ENCODE data around the gene CCL7.

The CCL7 gene

GRCh38 chr17:34291721-34292348, 21.8 kb downstream of the CCL7 start:
- DNase-seq = no peak

- DNase-seq = no peak
Observed at GRCh38 chr17:34299027-34299426, 29.0 kb downstream of the CCL7 start.

GRCh38 chr17:34299956-34300577, 30.0 kb downstream of the CCL7 start:
- no peak for DNase-seq

- DNase-seq = no peak
Observed at GRCh38 chr17:34300652-34301370, 30.8 kb downstream of the CCL7 start.

GRCh38 chr17:34301986-34302385, 32.0 kb downstream of the CCL7 start:
- DNase-seq = no peak

- no peak for DNase-seq
Observed at GRCh38 chr17:34302636-34303035, 32.6 kb downstream of the CCL7 start.

GRCh38 chr17:34303606-34304005, 33.6 kb downstream of the CCL7 start:
- DNase-seq = no peak

GRCh38 chr17:34305061-34305460, 35.0 kb downstream of the CCL7 start:
- no peak for DNase-seq

GRCh38 chr17:34305606-34306005, 35.6 kb downstream of the CCL7 start:
- DNase-seq = no peak

- no peak for DNase-seq
Observed at GRCh38 chr17:34306466-34306865, 36.4 kb downstream of the CCL7 start.

GRCh38 chr17:34307110-34307509, 37.1 kb downstream of the CCL7 start:
- no peak for DNase-seq

GRCh38 chr17:34308371-34308770, 38.4 kb downstream of the CCL7 start:
- DNase-seq = no peak

- no peak for DNase-seq
Observed at GRCh38 chr17:34311291-34311690, 41.3 kb downstream of the CCL7 start.

- DNase-seq = no peak
Observed at GRCh38 chr17:34312080-34312479, 42.1 kb downstream of the CCL7 start.

- DNase-seq = no peak
Observed at GRCh38 chr17:34313164-34313563, 43.1 kb downstream of the CCL7 start.

GRCh38 chr17:34314279-34314678, 44.3 kb downstream of the CCL7 start:
- no peak for DNase-seq

GRCh38 chr17:34318474-34318873, 48.5 kb downstream of the CCL7 start:
- no peak for DNase-seq

GRCh38 chr17:34319039-34319483, 49.0 kb downstream of the CCL7 start, which contains the start of gene CCL8:
Gene CCL8 (plus strand): TSS chr17:34319435. CDS start chr17:34319502, 67 bp downstream.
- no peak for DNase-seq

Measured in NCI-H1092 treated with DMSO at 0.1 percent for 48 hours (cell line).